ENCODE measurements around the gene EXOC3L1. TPM values are rescaled to one million over a fixed set of nuclear protein-coding genes. Genes with fewer than 3 reads are reported as not detected.

EXOC3L1 gene
- total and polyA plus RNA-seq, 2 of the 13 experiments (the other 11 are each of a cell fraction or from before 2014, with no cell fraction given): 0.12 TPM; not detected in 1

DNA sequence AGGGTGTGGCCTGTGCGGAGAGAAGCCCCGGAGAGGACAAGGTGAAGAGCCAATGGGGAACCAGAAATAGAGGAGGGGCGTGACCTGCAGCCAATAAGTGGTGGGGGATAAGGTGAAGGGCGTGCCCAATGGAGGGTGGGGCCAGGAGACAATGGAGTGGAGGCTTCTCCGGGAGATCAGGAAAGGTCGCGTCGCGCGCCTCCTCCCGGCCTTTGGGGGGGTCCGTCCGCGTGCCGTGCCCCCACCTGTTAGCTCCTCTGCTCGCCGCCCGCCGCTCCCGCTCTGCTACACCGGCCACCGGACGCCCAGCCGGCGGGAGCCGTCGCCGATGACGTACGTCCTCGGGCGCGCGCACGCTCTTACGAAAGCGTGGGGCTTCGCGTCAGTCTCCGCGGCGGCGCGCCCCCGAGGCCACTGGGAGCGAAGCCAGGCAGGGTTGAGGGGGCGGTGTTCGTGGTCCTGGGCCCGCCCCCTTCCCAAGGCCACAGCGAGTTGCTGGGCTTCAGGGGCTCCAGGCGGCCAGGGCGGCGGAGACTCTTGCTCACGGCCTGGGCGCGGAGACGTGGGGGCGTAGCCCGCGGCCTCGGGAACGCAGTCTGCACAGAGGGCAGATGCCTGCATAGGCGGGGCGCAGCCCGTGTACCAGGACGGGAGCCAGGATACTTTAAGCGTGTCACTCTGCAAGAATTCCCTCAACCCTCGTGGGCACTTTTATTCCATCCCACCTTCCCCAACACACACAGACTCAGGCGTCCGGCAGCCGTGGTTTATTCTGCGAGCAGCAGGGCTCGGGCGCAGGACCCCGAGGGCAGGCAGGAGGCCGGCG lies 6.1 kb downstream of the EXOC3L1 start, which contains the start of gene MATCAP1 (continued):
- TF ChIP-seq, protein P1, sequence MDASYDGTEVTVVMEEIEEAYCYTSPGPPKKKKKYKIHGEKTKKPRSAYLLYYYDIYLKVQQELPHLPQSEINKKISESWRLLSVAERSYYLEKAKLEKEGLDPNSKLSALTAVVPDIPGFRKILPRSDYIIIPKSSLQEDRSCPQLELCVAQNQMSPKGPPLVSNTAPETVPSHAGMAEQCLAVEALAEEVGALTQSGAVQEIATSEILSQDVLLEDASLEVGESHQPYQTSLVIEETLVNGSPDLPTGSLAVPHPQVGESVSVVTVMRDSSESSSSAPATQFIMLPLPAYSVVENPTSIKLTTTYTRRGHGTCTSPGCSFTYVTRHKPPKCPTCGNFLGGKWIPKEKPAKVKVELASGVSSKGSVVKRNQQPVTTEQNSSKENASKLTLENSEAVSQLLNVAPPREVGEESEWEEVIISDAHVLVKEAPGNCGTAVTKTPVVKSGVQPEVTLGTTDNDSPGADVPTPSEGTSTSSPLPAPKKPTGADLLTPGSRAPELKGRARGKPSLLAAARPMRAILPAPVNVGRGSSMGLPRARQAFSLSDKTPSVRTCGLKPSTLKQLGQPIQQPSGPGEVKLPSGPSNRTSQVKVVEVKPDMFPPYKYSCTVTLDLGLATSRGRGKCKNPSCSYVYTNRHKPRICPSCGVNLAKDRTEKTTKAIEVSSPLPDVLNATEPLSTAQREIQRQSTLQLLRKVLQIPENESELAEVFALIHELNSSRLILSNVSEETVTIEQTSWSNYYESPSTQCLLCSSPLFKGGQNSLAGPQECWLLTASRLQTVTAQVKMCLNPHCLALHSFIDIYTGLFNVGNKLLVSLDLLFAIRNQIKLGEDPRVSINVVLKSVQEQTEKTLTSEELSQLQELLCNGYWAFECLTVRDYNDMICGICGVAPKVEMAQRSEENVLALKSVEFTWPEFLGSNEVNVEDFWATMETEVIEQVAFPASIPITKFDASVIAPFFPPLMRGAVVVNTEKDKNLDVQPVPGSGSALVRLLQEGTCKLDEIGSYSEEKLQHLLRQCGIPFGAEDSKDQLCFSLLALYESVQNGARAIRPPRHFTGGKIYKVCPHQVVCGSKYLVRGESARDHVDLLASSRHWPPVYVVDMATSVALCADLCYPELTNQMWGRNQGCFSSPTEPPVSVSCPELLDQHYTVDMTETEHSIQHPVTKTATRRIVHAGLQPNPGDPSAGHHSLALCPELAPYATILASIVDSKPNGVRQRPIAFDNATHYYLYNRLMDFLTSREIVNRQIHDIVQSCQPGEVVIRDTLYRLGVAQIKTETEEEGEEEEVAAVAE (CRISPR knock-in tag; IDR thresholded peaks at IDR 0.05; ENCODE audit: borderline replicate concordance): peak; percentile 23; the same call in 1 of the 2 replicates
- TF ChIP-seq HNF1A (IDR thresholded peaks at IDR 0.05; ENCODE audit: low read depth) (no peak), HNF1A (CRISPR knock-in tag; IDR thresholded peaks at IDR 0.05; ENCODE audit: borderline replicate concordance) (peak; percentile 68; the same call in 1 of the 2 replicates), SOX13 (IDR thresholded peaks at IDR 0.05) (peak; percentile 34; the same call in 1 of the 2 replicates), SOX13 (CRISPR knock-in tag; conservative IDR thresholded peaks at IDR 0.05 in 1 of 2, IDR thresholded peaks at IDR 0.05 in 1 of 2) (peak in 1 of 2 experiments; percentile 78; a peak in 2 of 4 replicates), ISL2 (CRISPR knock-in tag; IDR thresholded peaks at IDR 0.05) (peak; percentile 61), IRF2 (CRISPR knock-in tag; IDR thresholded peaks at IDR 0.05) (peak; percentile 85; the same call in 1 of the 2 replicates)
- TF ChIP-seq, protein P2, sequence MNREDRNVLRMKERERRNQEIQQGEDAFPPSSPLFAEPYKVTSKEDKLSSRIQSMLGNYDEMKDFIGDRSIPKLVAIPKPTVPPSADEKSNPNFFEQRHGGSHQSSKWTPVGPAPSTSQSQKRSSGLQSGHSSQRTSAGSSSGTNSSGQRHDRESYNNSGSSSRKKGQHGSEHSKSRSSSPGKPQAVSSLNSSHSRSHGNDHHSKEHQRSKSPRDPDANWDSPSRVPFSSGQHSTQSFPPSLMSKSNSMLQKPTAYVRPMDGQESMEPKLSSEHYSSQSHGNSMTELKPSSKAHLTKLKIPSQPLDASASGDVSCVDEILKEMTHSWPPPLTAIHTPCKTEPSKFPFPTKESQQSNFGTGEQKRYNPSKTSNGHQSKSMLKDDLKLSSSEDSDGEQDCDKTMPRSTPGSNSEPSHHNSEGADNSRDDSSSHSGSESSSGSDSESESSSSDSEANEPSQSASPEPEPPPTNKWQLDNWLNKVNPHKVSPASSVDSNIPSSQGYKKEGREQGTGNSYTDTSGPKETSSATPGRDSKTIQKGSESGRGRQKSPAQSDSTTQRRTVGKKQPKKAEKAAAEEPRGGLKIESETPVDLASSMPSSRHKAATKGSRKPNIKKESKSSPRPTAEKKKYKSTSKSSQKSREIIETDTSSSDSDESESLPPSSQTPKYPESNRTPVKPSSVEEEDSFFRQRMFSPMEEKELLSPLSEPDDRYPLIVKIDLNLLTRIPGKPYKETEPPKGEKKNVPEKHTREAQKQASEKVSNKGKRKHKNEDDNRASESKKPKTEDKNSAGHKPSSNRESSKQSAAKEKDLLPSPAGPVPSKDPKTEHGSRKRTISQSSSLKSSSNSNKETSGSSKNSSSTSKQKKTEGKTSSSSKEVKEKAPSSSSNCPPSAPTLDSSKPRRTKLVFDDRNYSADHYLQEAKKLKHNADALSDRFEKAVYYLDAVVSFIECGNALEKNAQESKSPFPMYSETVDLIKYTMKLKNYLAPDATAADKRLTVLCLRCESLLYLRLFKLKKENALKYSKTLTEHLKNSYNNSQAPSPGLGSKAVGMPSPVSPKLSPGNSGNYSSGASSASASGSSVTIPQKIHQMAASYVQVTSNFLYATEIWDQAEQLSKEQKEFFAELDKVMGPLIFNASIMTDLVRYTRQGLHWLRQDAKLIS (CRISPR knock-in tag; IDR thresholded peaks at IDR 0.05): 0 out of 2 replicates have a peak, but pooled peaks have one; percentile 42
- TF ChIP-seq, protein P3, sequence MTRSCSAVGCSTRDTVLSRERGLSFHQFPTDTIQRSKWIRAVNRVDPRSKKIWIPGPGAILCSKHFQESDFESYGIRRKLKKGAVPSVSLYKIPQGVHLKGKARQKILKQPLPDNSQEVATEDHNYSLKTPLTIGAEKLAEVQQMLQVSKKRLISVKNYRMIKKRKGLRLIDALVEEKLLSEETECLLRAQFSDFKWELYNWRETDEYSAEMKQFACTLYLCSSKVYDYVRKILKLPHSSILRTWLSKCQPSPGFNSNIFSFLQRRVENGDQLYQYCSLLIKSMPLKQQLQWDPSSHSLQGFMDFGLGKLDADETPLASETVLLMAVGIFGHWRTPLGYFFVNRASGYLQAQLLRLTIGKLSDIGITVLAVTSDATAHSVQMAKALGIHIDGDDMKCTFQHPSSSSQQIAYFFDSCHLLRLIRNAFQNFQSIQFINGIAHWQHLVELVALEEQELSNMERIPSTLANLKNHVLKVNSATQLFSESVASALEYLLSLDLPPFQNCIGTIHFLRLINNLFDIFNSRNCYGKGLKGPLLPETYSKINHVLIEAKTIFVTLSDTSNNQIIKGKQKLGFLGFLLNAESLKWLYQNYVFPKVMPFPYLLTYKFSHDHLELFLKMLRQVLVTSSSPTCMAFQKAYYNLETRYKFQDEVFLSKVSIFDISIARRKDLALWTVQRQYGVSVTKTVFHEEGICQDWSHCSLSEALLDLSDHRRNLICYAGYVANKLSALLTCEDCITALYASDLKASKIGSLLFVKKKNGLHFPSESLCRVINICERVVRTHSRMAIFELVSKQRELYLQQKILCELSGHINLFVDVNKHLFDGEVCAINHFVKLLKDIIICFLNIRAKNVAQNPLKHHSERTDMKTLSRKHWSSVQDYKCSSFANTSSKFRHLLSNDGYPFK (CRISPR knock-in tag; IDR thresholded peaks at IDR 0.05; ENCODE audit: borderline replicate concordance): peak; percentile 85; the same call in 1 of the 2 replicates
- TF ChIP-seq, protein P4, sequence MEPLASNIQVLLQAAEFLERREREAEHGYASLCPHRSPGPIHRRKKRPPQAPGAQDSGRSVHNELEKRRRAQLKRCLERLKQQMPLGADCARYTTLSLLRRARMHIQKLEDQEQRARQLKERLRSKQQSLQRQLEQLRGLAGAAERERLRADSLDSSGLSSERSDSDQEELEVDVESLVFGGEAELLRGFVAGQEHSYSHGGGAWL (CRISPR knock-in tag; IDR thresholded peaks at IDR 0.05): peak; percentile 42; the same call in 1 of the 2 replicates

Data from HepG2 (cell line).